Spinal cord (tissue), 10 donors: ENCODE data around the gene SLC1A7. TPM values are rescaled to one million over a fixed set of nuclear protein-coding genes. Genes with fewer than 3 reads are reported as not detected.

ENCODE experiments used
- DNase-seq, 6 donors: peaks; one replicate each; pipeline versions ENCODE4 v3.0.0 to v3.0.0-alpha.2; 2013 to 2015; ENCODE audit warnings: low spot score in 6 of 6, low read depth in 4 of 6
- H3K27ac ChIP-seq: one replicate; pipeline ENCODE4 v1.5.1; 2013; ENCODE audit warnings: low read depth, low read length, control low read depth
- H3K27me3 ChIP-seq: one replicate; pipeline ENCODE4 v1.6.1; 2013; ENCODE audit warnings: low read length; ENCODE audit not compliant: control insufficient read depth, insufficient read depth
- H3K36me3 ChIP-seq: one replicate; pipeline ENCODE4 v1.6.1; 2013; ENCODE audit warnings: low read length; ENCODE audit not compliant: control insufficient read depth, insufficient read depth
- H3K4me1 ChIP-seq: one replicate; pipeline ENCODE4 v1.6.1; 2013; ENCODE audit warnings: low read length; ENCODE audit not compliant: control insufficient read depth, insufficient read depth
- H3K4me3 ChIP-seq: one replicate; pipeline ENCODE4 v1.5.1; 2013; ENCODE audit warnings: low read depth, low read length, control low read depth
- H3K9me3 ChIP-seq: one replicate; pipeline ENCODE4 v1.6.1; 2013; ENCODE audit warnings: low read length; ENCODE audit not compliant: control insufficient read depth, insufficient read depth
- WGBS: methylation state at CpG from one replicate; pipeline ENCODE4 v1.1.5; 2013; ENCODE audit warnings: missing lambda C conversion rate; ENCODE audit not compliant: insufficient coverage; 5-methylcytosine and 5-hydroxymethylcytosine counted together
- polyA plus RNA-seq, 2 donors: library from polyadenylated mRNA; unstranded; fragments of 120-200 nt; gene quantifications; one replicate each; pipeline ENCODE4 v1.2.1, GENCODE V29; 2013; ENCODE audit not compliant: insufficient read length in 2 of 2
- total RNA-seq, 2 donors: library from RNA; depleted of rRNA in 1 of 2; stranded (reverse); fragments of 120-200 nt in 1 of 2; fragments of >200 nt in 1 of 2; gene quantifications; one replicate each; pipeline versions ENCODE4 v1.2.3 to v1.2.4, GENCODE V29; 2013 to 2014
- donor health status: healthy.

SLC1A7 gene
- total and polyA plus RNA-seq, 4 donors: 0.06 to 0.48 (median 0.11) TPM; not detected in 1

DNA sequence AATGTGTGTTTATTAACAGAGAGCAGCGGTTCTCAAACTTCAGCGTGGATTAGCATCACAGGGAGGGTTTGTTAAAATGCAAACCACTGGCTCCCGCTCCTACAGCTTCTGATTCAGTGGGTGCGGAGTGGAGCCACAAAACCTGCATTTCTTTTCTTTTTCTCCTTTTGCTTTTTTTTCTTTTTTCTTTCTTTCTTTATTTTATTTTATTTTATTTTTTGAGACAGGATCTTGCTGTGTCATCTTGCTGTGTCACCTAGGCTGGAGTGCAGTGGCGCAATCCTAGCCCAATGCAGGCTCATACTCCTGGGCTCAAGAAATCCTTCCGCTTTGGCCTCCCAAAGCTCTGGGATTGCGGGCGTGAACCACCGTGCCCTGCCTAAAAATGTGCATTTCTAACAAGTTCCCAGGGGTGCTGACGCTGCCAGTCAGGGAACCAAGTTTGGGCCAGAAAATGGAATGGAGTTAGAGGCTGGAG is 20.9 kb upstream of the SLC1A7 start:
- Histone ChIP-seq H3K27me3 (no peaks in the 10 kb centered on the region), H3K4me3 (no peak overlapping the region)
- WGBS: 67% methylated on average over 6 of the region's 10 CpGs

DNA sequence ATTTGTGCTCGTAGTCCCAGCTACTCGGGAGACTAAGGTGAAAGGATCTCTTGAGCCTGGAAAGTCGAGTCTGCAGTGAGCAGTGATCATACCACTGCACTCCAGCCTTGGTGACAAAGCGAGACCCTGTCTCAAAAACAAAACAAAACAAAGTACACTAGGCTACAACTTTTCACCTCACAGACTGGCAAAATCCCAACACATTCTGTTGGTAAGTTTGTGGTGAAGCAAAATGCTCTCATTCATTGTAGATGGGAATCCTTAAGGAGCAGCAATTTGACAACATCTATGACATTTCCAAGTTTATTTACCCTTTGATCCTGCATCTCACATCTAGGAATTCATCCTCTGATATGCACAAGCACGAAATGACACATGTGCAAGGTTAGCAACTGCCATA is 20.2 kb upstream of the SLC1A7 start:
- Histone ChIP-seq H3K36me3 (no peaks in the 10 kb centered on the region), H3K4me3 (no peak overlapping the region), H3K4me1 (no peaks in the 10 kb centered on the region), H3K27me3 (no peaks in the 10 kb centered on the region), H3K27ac (no peak overlapping the region), H3K9me3 (no peaks in the 10 kb centered on the region)
- 72% methylated on average over 3 of the region's 5 CpGs for WGBS
- DNase-seq: no peak

More for the DNA sequence above, 20.9 kb upstream of the SLC1A7 start:
- Histone ChIP-seq H3K4me1 (no peaks in the 10 kb centered on the region), H3K36me3 (no peaks in the 10 kb centered on the region), H3K9me3 (no peaks in the 10 kb centered on the region), H3K27ac (no peak overlapping the region)
- no peak for DNase-seq

DNA sequence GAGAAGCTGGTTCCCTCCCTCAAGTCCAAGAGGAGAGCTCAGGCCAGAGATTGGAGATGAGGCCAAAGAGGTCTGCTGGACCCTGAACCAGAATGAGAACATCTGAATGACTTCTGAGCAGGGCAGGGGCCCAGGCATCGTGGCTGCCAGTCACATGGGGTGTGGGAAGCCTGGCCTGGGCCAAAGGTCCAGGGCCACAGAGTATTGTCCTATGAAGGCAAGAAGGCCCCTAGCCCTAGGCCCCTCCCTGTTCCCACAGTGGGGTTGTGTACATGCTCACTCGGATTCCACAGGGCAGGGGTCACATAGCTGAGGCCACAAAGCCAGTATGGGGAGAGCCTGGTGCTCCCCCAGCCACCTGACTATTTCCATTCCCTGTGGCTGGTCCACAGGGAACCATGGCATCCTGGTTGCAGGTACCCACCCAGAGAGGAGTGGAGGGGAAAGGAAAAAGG is 18.5 kb upstream of the SLC1A7 start:
- DNase-seq: no peak
- Histone ChIP-seq H3K9me3 (no peaks in the 10 kb centered on the region), H3K27me3 (no peaks in the 10 kb centered on the region), H3K27ac (no peak overlapping the region), H3K36me3 (no peaks in the 10 kb centered on the region), H3K4me3 (no peak overlapping the region), H3K4me1 (no peaks in the 10 kb centered on the region)
- 78% methylated on average over 2 of the region's 2 CpGs for WGBS

DNA sequence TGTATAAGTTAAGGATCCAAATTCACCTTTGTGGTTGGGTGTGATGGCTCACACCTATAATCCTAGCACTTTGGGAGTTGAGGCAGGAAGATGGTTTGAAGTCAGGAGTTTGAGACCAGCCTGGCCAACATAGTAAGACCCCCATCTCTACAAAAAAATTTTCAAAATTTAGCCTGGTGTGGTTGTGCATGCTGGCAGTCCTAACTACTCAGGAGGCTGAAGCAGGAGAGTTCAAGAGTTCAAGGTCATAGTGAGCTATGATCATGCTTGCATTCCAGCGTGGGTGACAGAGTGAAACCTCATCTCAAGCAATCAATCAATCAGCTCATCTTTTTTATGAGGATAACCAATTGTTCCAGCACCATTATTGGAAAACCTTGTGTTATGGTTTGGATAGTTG is 16.5 kb upstream of the SLC1A7 start:
- Histone ChIP-seq H3K4me1 (no peaks in the 10 kb centered on the region), H3K27ac (no peak overlapping the region), H3K4me3 (no peak overlapping the region), H3K9me3 (no peaks in the 10 kb centered on the region), H3K36me3 (no peaks in the 10 kb centered on the region), H3K27me3 (no peaks in the 10 kb centered on the region)
- no CpG with 5 or more reads among the region's 1 CpG for WGBS
- no peak for DNase-seq

DNA sequence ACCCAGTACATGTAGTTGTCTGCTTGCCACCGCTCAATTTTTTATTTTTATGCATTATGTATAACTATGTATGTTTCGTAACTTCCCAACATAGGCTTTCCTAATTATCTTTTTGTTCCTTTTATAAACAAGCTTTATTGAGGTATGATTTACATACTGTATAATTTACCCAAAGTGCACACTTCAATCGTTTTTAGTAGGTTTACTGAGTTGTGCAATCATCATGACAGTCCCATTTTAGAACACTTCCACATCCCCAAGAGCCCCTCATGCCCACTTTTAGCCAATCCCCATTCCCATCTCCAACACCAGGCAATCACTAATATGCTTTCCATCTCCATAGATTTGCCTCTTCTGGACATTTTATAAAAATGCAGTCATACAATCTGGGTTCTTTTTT is 14.3 kb upstream of the SLC1A7 start:
- Histone ChIP-seq H3K27ac (no peak overlapping the region), H3K4me1 (no peaks in the 10 kb centered on the region), H3K27me3 (no peaks in the 10 kb centered on the region), H3K4me3 (no peak overlapping the region), H3K36me3 (no peaks in the 10 kb centered on the region), H3K9me3 (no peaks in the 10 kb centered on the region)
- no peak for DNase-seq
- WGBS: 40% methylated on average over 1 of the region's 3 CpGs

DNA sequence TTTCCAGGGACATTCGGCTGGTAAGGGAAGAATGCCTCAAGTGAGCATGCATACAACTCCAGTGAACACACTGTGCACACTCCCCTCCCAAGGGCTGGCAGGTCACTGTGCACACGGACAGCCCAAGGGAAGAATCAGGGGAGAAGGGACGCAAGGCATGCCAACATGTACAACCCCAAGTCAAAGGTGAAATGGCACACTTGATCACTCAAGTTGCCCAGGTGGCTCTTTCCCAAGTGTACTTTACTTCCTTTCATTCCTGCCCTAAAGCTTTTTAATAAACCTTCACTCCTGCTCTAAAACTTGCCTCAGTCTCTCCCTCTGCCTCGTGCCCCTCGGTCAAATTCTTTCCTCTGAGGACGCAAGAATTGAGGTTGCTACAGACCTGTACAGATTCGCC is 13.5 kb upstream of the SLC1A7 start:
- Histone ChIP-seq H3K27ac (no peak overlapping the region), H3K36me3 (no peaks in the 10 kb centered on the region), H3K27me3 (no peaks in the 10 kb centered on the region), H3K4me1 (no peaks in the 10 kb centered on the region), H3K9me3 (no peaks in the 10 kb centered on the region), H3K4me3 (no peak overlapping the region)
- DNase-seq: no peak
- 77% methylated on average over 3 of the region's 7 CpGs for WGBS

DNA sequence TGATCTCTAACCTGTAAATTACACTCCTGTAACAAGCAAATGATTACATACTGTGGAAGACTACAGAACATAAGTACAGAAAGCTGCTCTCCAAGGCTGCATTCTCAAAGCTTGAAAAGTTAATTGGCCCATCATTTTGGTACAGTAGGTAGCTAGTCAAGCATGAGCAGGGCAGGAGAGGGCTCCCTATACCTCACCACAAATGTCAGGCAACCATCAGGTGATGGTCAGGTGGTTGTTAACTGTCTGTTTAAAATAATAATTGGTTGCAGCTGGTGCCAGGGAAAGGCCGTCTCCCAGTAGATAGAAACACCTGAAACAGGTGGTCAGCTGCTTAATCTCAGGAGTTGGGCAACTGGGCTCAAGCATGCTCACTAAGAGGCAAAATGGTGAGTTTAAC is 13.1 kb upstream of the SLC1A7 start:
- no peak overlapping the region for H3K27ac ChIP-seq
- no peak for DNase-seq
- 86% methylated on average over 1 of the region's 1 CpG for WGBS

DNA sequence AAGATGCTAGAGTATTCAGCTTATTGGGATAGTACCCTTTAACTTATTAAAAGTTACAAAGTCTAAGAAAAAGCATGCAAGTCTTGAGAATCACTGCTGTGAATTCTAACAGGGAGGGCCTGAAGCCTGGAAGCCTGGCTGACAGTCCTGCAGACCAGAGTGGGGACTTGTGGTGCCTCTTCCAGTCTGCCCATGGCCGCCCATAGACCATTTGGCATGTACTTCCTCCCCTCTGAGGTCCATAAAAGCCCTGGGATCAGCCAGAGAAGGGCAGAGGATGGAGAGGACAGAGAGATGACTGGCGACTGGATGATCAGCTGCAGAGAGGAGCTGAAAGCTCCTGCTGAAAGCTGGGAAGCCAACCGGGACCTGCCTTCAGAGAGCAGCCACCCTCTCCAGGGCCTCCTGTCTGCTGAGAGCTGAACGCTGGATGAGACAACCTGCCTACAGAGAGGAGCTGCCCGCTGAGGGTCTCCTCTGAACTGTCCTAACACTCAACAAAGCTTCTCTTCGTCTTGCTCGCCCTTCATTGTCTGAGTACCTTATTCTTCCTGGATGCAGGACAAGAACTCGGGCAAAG is 12.5 kb upstream of the SLC1A7 start:
- Histone ChIP-seq H3K4me1 (no peaks in the 10 kb centered on the region), H3K27me3 (no peaks in the 10 kb centered on the region), H3K27ac (no peak overlapping the region), H3K36me3 (no peaks in the 10 kb centered on the region), H3K4me3 (no peak overlapping the region), H3K9me3 (no peaks in the 10 kb centered on the region)
- 71% methylated on average over 4 of the region's 8 CpGs for WGBS
- no peak for DNase-seq

More for the DNA sequence above, 13.1 kb upstream of the SLC1A7 start:
- no peaks in the 10 kb centered on the region for H3K4me1 ChIP-seq
- no peak overlapping the region for H3K4me3 ChIP-seq
- no peaks in the 10 kb centered on the region for H3K9me3 ChIP-seq
- H3K36me3 ChIP-seq: no peaks in the 10 kb centered on the region
- no peaks in the 10 kb centered on the region for H3K27me3 ChIP-seq

DNA sequence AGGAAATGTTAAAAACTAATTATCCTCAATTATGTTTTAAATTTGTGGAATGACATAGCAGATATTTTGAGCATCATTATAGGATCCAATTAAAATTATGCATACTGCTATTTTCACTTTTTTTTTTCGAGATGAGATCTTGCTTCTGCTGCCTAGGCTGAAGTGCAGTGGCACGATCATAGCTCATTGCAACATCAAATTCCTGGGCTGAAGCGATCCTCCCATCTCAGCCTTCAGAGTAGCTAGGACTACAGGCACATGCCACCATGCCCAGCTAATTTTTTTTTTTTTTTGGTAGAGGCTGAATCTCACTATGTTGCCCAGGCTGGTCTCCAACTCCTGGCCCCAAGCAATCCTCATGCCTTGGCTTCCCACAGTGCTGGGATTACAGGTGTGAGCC is 11.3 kb upstream of the SLC1A7 start:
- H3K36me3 ChIP-seq: no peaks in the 10 kb centered on the region
- no peak overlapping the region for H3K27ac ChIP-seq
- no peak for DNase-seq
- H3K4me1 ChIP-seq: no peaks in the 10 kb centered on the region
- 94% methylated on average over 2 of the region's 3 CpGs for WGBS
- no peaks in the 10 kb centered on the region for H3K27me3 ChIP-seq
- H3K9me3 ChIP-seq: no peaks in the 10 kb centered on the region
- H3K4me3 ChIP-seq: no peak overlapping the region

DNA sequence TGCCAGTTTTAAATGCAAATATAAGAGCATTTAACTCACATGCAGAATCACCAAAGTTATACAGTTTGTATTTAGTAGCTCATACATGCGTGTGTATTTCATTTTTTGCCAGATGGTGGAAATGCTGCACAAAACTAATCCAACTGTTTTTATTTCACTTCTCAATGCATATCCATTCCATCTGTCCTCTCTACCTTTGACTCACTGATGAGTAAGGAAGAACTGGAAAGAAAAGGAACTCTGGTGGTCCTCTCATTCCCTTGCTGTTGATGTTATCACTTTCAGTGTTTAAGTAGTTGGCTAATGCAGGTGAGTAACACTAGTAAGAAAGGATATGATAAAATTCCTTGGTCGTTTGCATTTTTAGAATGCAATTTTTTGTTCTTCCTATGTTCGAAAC is 5.7 kb upstream of the SLC1A7 start:
- no peaks in the 10 kb centered on the region for H3K27me3 ChIP-seq
- WGBS: no CpG with 5 or more reads among the region's 3 CpGs
- H3K4me1 ChIP-seq: peaks cover 10% of the 10 kb centered on the region
- peak in 1 of 6 donors; percentile 45 for DNase-seq
- H3K4me3 ChIP-seq: no peak overlapping the region
- no peaks in the 10 kb centered on the region for H3K9me3 ChIP-seq
- H3K36me3 ChIP-seq: no peaks in the 10 kb centered on the region
- H3K27ac ChIP-seq: no peak overlapping the region
